ENCODE measurements around the gene TMEM120B. TPM values are rescaled to one million over a fixed set of nuclear protein-coding genes. Genes with fewer than 3 reads are reported as not detected.
"Not testable (repeated sequence)": the region's sequence is repeated elsewhere in the genome, so short reads cannot be mapped to it uniquely, and the experiment has no call there.

TMEM120B gene
- total RNA-seq, 1 donor from 2014 or later: 12.8 TPM

DNA sequence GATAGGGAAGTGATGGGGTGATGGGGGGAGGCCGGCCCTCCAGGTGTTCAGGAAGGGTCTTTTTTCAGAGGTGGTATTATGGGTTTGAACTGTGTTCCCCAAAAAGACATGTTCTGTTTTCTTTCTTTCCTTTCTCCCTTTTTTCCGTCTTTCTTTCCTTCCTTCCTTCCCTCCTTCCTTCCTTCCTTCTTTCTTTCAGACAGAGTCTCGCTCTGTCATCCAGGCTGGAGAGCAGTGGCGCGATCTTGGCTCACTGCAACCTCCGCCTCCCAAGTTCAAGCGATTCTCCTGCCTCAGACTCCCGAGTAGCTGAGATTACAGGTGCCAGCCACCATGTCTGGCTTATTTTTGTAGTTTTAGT lies 3.5 kb upstream of the TMEM120B start:
- not testable (repeated sequence) for DNase-seq (ENCODE audit: low read depth)

DNA sequence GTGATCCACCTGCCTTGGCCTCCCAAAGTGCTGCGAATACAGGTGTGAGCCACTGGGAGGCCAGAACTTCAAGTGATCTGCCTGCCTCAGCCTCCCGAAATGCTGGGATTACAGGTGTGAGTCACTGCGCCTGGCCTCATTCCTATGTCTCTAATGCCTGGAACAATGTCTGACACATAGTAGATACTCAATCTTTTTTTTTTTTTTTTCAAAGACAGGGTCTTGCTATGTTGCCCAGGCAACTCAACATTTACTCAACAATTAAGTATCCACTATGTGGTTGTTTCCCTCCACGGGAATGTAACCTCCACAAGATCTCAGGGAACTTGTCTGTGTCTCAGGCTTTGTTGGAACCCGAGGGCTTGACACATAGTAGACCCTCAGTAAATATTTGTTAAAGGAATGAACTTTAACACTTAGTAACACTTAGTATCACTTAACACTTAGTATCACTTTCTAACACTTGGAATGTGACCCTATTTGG lies 3.0 kb upstream of the TMEM120B start:
- peak; percentile 92 for DNase-seq (ENCODE audit: low read depth)

DNA sequence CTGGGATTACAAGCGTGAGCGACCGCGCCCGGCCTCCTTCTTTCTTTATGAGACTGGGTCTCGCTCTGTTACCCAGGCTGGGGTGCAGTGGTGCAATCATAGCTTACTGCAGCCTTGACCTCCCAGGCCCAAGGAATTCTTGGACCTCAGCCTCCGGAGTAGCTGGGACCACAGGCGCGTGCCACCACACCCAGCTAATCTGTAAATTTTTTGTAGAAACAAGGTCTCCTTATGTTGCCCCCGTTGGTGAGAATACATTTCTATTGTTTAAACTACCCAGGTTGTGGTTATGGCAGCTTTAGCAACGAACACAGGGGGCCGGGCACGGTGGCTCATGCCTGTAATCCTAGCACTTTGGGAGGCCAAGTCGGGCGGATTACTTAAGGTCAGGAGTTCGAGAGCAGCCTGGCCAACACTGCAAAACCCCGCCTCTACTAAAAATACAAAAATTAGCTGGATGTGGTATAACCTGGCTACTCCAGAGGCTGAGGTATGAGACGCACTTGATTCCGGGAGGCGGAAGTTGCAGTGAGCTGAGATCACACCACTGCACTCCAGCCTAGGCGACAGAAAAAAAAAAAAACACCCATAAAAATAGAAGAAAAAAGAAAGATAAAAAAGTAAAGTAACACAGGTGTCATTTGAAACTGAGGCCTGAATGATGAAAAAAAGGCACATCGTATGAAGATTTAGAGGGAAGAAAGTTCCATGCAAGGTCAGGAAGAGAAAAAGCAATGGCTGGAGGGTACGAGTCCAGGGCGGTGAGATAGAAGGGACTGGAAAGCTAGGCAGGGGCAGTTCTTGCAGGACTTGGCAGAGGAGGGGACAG lies 977 bp upstream of the TMEM120B start:
- peak; percentile 75 for DNase-seq (ENCODE audit: low read depth)

DNA sequence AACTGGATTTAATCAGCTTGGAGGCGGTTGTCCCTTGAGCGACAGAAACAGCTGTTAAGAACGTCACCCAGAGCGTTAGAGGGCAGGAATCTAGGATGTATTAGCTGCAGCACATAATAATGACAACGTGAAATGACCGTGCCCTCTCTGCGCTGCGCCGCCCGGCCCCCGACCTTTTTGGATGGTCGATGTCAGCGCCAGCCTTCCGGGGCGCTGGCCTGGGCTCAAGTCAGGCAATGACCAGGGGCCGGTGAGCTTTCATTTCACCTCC lies 427 bp upstream of the TMEM120B start:
- no peak for DNase-seq (ENCODE audit: low read depth)

DNA sequence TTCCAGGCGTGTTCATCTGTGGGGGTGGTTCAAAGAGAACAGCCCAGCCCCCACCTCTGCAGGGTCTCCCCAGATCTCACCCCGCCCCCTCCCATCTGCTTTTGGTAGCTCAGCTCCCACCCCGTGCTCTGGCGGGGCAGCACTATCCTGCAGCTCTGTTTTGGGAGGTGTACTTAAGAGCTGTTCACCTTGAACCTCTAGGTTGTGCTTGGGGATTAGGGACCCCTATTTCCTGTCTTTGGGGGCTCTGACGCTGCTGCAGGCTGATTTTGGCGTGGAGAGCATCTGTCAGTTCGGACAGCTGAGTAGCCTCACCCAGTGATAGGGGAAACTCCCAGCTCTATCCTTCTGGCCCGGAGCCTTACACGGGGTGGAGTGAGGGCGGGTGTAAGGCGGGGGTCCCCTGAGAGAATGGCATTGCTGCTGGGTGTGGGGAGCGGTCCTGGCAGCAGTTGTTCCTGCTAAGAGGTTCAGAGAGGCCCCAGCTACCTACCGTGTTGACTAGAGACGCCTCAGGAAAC lies 765 bp downstream of the TMEM120B start:
- no peak for DNase-seq (ENCODE audit: low read depth)

DNA sequence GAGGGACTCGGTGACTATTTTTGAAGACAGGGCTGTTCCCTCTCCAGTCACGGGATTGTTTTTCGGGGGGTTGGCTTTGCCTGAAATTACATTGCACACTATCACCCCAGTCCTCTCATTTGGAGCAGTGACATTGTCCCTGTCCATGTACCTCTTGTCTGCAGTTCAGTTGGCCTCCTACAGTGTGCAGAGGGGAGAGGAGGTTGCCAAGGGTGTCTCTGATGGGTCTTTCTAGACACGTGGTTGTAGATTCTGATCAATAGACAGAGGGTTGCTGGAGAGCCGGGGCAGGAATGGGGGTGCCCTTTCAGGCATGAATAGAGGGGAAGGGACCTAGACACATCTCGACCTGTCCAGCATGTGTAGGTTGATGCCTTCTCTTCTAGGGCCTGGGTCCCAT lies 1.2 kb downstream of the TMEM120B start:
- DNase-seq (ENCODE audit: low read depth): no peak

DNA sequence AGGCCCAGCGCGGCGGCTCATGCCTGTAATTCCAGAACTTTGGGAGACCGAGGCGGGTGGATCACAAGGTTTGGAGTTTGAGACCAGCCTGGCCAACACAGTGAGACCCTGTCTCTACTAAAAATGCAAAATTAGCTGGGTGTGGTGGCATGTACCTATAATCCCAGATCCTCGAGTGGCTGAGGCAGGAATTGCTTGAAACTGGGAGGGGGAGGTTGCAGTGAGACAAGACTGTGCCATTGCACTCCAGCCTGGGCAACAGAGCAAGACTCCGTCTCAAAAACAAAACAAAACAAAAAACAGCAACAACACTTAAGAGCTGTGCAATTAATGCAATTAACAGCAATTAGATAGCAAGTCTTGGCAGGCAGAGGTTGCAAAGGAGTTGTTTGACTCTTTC lies 2.5 kb downstream of the TMEM120B start:
- not testable (repeated sequence) for DNase-seq (ENCODE audit: low read depth)

DNA sequence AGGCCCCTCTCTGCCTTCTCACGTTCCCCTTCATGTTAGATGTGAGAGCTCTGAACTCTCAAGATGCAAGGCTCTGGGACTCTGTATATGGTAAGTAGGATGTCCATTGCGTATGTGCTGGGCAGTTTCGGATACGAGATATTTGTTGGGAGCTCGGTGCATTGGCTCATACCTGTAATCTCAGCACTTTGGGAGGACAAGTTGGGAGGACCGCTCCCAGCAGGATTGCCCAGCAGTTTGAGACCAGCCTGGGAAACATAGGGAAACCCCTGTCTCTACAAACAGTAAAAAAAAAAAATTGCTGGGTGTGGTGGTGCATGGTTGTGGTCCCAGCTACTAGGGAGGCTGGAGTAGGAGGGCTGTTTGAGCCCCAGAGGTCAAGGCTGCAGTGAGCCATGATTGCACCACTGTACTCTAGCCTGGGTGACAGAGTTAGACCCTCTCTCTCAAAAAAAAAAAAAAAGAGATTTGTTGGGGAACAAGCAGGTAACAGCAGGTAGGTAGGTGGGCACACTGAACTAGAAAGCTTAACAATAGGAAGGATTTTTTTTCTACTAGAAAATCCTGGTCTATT lies 3.4 kb downstream of the TMEM120B start:
- DNase-seq (ENCODE audit: low read depth): no peak

DNA sequence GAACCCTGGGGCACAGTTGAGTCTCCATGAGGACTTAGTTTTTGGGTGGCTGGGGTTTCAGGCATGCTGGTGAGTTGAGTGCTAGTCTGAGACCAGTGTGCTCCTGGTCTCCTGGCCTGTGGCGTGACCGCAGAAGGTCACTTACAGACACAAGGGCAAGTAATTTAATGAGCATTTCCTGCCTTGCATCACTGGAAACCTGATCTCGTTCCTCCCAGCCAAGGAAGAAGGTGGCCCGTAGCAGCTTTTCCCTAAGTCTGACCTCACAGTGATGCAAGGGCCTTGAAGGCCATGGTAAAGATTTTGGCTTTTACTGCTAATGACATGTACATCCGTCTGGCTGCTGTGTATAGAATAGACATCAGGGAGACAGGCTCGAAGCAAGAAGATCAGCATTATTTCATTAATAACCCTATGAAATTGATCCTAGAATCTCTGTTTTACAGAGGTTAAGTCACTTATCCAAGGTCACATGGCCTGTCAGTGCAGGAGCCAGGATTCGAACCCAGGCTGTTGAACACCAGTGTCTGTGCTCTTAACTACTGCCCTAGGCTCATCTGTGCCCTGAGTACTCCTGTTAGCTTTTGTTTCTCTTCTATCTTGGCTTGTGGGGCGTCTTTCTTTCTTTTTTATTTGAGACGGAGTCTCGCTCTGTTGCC lies 4.6 kb downstream of the TMEM120B start:
- peak; percentile 90 for DNase-seq (ENCODE audit: low read depth)

DNA sequence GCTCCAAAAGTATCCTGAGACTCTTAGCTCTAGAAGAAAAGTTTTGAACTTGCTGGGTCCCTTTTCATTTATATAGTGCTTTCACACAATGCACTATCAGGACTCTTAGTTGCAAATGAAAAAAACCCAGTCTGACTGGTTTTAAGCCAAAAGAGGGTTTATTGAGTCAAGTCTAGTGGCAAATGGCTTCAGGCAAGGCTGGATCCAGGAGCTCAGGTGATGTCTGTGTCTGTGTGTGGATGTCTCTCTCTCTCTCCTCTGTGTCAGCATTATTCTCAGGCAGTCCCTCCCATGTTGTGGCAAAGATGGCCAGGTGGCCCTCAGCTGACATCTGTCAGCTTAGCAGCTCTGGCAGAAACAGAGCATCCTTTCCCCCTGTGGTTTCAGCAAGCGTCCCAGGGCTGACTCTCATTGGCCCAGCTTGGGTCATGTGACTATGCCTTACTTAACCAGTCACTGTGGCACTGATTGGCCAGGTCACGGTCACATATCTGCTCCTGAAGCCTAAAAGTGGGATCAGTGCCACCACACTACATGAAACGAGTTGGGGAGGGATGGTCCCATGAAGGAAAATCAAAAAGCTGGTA lies 6.2 kb downstream of the TMEM120B start:
- no peak for DNase-seq (ENCODE audit: low read depth)

DNA sequence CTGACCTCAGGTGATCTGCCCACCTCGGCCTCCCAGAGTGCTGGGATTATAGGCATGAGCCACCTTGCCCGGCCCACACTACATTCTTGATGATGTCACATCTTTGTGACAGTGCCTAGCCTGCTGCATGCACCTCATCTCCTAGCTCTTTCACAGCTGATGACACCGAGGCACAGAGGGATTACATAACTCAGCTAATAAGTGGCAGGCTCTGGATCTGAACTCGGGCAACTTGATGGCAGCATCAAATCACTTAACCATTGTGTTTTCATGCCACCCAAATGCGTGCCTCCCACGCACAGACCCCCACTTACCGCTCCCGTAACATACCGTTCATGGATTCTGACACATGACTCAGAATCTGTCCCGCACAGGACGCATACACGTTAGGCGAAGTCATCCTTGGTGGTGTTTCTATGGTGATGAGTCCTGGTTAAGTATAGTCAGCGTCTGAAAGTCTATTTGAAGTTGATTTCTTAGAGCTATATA lies 7.4 kb downstream of the TMEM120B start:
- peak; percentile 92 for DNase-seq (ENCODE audit: low read depth)

DNA sequence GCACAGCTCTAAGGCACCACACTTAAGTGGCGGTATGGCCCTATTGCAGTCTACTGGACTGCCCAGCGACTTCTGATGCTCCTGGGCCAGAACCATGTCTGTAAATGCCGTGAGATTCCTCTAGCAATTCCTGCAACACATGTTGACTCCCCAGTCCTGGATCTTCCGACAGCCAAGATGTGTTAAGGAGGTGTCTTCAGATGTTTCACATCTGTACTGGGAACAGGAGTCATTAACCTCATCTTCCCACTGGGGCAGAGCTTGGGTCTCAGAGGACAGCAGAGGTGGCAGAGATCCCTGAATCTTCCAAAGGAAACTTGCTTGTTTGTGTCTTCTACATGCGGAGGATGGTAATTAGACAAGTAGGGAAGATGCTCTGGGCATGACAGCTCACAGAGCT lies 8.2 kb downstream of the TMEM120B start:
- no peak for DNase-seq (ENCODE audit: low read depth)

DNA sequence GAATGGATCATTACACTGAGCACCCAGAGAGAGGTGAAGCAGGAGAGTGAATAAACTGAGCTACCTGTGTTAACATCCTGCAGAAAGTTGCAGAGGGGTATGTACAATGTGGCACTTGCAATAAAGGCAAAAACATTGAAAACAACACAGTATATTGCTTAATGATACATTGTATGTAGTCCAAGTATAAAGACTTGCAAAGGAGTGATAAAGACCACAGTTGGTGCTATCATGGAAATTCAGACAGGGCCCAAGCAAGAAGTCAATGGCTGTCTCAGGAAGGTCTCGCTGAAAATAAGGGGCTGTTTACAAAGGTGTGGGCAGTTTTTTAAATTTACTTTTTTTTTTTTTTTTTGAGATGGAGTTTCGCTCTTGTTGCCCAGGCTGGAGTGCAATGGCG lies 10.0 kb downstream of the TMEM120B start:
- no peak for DNase-seq (ENCODE audit: low read depth)

DNA sequence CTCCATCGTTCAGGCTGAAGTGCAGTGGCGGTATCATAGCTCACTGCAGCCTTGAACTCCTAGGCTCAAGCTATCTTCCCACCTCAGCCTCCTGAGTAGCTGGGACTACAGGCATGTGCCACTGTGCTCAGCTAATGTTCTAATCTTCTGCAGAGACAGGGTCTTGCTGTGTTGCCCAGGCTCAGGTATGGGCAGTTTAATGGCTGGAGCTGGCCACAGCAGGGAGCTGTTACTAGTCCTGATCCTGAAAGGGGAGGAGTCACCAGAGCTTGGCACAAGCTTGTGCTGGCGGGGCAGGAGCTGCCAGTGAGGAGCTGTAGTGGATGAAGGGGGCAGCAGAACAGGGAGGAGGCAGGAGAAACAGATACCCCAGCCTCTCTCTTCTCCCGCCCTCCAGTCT lies 10.6 kb downstream of the TMEM120B start:
- DNase-seq (ENCODE audit: low read depth): no peak

DNA sequence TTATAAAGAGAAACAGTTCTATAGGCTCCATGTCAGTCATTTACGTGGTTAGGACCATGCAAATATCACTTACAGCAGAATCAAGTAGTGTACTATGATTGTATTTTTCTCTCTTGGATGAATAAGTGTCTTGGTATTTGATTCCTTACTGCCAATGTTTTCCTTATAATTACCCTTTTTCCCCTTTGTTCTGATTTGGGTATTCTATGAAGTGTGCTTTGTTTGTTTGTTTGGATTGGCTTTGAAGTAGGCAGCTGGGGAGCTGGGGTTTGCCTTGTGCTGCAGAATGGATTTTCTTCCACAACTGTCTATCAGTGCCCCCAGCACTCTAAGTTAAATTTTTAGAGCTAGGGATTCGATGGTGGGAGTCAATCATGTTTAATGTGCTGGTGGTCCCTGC lies 12.4 kb downstream of the TMEM120B start:
- DNase-seq (ENCODE audit: low read depth): peak; percentile 32

DNA sequence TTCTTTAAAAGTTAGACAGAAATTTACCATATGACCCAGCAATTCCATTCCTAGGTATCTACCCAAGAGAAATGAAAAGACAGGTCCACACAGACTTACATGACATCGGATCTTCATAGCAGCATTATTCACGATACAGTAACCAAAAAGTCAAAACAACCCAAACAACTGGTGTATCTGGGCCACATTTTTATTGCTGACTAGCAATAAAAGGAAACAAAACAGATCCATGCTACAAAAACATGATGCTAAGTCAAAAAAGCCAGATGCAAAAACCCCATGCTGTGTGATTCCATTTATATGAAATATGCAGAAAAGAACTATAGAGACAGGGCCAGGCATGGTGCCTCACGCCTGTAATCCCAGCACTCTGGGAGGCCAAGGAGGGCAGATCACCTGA lies 12.9 kb downstream of the TMEM120B start:
- DNase-seq (ENCODE audit: low read depth): no peak

DNA sequence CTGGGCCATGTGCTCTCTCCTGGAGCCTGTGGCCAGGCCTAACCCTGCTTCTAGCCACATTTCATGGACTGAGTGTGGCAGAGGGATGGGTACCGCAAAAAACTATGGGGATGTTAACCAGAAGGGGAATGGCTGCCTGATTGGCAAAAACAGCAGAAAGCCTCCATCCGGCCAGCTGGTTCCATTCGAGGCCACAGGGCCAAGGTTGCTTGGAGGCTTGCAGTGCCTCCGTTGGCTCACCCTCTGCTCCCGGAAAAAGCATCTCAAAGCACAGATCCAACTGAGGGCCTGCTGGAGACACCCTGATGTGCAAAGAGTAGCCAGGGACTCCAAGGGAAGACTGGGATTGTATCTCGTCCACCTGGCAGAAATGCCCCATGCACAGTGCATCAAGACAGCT lies 16.5 kb downstream of the TMEM120B start:
- no peak for DNase-seq (ENCODE audit: low read depth)

DNA sequence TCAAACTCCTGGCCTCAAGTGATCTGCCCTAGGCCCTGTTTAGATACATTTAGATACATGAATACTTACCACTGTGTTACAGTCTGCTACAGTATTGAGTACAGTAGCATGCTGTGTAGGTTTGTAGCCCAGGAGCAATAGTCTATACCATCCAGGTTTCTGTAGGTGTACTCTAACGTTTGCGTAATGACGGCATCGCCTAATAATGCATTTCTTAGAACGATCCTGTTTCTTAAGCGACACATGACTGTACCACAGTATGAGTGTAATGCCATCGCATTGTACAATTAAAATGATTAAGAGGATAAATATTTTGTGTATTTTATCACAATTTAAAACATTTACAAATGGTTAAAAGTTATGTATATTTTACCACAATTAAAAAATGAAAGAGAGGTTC lies 18.9 kb downstream of the TMEM120B start:
- DNase-seq (ENCODE audit: low read depth): no peak

DNA sequence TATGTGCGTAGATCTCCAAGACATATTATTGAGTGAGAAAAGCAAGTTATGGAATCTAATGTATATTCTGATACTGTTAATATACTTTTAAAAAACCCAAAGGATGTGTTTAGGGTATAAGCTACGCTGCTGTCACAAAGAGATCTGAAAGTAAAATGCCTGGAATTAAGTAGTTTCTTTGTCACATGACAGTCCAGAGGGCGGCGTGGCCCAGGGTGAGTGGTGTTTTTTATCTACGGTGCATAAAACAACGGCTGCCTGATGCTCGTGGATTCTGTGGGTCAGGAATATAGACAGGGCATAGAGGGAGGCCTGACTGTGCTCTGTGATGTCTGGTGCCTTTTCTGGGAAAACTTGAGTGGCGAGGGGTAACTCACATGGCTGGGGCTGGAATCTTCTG lies 21.3 kb downstream of the TMEM120B start:
- no peak for DNase-seq (ENCODE audit: low read depth)

DNA sequence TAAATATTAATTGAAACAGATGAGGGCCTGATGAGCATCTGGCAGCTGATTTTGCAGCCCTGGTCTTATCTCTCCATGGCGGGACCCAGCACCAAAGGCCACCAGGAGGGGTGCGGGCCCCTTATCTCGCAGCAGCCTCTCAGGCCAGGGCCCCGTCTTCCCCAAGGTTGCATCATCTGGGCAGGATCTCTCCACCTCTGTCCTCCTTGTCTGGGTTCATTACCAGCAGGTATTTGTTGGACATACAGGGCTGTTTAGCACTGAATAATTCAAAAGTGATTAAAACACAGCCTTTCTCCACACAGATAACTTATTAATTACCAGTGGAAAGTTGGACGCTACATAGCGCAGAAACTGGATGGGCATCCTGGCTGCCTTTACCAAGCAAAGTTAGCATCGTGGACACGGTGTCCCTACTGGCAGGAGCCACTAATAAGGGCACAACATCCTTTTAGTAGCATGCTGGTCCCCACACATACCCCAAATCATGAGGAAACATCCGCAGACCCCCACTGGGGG lies 25.8 kb downstream of the TMEM120B start:
- DNase-seq (ENCODE audit: low read depth): no peak

DNA sequence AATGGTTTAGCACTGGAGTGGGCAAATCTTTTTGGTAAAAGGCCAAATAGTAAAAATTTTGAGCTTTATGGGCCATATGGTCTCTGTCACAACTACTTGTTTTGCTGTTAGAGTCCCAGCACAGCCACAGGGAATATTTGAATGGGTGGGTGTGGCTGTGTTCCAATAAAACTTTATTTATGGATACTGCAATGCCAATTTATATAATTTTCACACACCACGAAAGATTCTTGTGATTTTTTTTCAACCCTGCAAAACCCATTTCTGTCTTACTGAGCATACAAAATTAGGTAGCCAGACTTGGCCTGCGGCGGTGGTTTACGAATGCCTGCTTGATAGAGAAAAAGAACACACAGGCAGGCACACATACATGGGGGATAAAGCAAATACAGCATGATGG lies 28.3 kb downstream of the TMEM120B start:
- no peak for DNase-seq (ENCODE audit: low read depth)

DNA sequence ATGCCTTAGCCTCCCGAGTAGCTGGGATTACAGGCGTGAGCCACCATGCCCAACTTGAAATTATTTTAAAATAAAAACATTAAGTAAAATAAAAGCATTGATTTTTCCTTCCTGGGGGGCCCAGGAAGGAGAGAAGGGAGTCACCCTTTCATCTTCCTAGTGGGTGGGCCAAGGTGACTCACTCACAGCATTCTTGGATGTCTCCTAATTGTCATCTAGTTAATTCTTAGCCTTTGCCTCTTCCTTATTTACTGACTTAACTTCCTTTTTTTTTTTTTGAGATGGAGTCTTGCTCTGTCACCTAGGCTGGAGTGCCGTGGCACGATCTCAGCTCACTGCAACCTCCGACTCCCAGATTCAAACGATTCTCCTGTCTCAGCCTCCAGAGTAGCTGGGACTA lies 29.2 kb downstream of the TMEM120B start:
- peak; percentile 23 for DNase-seq (ENCODE audit: low read depth)
